HG03469 (cell line): Measurements from ENCODE around the gene TFDP1.

ENCODE experiments used
- ATAC-seq: cut with Tn5 transposase; IDR thresholded peaks from one replicate; pipeline ENCODE4 v1.9.1; 2021; ENCODE audit warnings: mild to moderate bottlenecking, moderate library complexity, moderate number of reproducible peaks; ENCODE audit not compliant: unreplicated experiment

The TFDP1 gene

DNA sequence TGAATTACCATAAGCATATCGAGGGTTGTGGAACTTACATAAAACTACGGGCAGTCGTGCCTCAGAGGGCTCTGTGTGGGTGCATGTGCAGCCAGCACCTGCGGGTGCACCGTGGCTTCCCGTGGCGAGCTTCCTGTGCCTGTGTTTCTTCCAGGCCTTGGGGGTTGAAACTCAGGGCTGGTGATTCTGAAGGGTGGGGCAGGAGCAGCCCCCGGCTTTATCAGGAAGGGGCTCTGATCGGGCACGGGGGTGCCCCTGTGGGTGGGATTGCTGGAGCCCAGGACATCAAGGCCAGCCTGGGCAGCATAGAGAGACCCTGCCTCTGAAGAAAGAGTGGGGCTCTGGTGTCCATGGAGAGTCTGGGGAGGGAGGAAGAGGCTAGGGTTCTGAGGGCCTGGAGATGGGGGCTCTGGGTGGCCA is 62.4 kb downstream of the TFDP1 start:
- no peak for ATAC-seq

DNA sequence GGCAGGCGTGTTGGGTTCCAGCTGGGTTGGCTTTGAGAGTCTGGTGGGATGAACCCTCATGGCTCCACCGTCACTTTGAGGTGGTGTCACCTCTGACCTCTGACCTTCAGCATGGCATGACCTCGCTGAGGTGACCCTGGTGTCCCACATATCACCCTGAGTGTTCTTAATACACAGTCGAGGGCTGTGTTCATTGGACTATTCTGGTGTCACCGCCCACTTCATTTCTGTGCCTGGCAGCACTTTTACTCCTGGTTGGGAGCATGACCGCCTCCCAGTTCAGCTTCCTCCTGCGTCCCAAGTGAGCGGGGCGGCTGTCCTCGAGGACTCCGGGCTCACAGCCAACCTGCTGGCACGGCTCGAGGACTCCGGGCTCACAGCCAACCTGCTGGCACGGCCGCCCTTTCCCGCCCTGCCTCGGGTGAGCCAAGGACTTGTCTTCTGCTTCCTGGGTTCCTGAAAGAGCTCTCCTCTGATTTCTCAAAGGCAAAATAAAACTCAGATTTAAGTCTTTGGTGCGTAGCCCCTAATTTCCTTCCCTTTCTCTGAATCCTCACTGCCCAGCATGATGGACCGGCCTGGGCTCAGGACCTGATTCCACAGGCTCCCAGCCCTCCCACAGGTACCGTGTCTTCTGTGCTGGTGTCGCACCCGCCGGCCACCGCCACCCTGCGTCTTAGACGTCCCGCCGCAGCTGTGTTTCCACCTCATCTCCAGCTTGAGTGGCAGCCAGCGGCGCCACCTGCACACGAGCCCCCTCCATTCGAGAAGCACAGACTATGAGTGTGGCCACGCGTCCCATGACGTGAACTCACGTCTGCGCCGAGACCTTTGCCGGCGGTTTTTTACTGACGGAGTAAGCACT is 63.0 kb downstream of the TFDP1 start:
- no peak for ATAC-seq

DNA sequence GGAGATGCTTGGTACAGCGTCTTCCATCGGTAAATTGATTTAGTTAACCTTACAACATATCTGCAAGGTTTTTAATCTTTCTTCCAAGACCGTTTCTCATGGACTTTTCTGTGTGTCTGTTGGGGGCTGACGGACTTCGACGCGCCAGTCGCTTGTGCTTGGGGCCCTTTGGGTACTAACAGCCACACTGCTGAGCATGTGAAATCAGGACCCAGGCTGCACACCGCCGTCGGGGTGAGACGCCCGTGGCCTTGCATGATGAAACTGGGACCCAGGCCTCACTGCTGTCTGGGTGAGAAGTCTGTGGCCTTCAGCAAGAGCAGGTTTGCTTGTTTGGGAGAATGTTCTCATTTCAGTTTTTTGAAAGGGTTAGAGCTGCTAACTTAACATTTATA is 63.7 kb downstream of the TFDP1 start:
- ATAC-seq = no peak

DNA sequence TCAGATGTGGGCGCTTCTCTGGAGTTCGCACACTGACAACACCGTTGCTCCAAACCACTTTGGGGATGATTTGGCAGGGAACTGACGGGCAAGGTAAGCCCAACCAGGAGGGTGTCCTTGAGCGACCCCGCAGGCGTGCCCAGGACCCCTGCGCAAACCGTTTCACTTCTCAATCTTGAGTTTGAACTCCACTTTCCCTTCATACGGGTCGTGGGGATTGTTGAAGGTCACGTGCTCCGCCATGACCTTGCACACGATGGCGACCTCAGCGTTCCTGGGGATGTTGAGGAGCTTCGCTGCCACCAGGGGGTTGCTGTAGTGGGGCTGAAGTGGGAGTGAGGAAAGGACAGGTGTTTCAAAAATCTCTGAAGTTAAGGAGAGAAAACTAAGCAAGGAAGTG is 64.7 kb downstream of the TFDP1 start:
- no peak for ATAC-seq

DNA sequence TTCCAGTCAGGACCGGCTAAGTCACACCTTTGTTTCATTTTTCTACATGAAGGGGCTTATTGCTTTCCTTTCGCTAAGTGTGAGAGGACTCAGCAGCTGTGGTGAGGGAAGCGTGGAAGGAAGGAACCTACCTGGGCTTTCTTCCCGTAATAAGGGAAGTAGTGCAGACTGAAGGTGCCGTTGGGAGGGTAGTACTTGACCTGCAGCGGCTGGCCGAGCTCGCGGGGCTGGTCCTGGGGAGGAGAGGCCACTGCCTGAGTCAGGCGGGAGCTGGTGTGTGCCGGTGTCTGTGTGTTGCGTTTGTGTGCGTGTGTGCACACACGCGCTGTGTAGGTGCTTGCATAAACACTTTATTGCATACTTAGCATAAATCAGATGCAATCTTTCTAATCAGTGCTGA is 65.7 kb downstream of the TFDP1 start:
- ATAC-seq = no peak

DNA sequence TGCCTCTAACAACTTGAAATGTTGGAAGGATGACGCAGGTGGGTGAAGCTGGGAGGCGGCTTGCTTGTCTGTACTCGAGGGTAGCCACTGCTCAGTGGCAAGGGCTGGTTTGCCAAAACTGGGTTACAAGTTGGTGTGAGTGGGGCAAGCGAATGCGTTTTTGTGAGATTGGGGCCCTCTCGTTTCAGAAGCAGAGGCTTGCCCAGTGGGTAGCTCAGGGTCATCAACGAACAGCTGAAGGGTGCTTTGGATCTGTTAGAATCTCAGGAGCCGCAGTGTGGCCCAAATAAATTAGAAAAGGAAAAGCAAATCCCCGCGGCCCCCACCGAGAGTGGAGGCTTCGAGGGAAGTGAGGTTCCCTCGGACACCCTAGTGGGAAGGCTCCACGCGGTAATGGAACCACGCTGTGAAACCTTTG is 66.2 kb downstream of the TFDP1 start:
- ATAC-seq = no peak

DNA sequence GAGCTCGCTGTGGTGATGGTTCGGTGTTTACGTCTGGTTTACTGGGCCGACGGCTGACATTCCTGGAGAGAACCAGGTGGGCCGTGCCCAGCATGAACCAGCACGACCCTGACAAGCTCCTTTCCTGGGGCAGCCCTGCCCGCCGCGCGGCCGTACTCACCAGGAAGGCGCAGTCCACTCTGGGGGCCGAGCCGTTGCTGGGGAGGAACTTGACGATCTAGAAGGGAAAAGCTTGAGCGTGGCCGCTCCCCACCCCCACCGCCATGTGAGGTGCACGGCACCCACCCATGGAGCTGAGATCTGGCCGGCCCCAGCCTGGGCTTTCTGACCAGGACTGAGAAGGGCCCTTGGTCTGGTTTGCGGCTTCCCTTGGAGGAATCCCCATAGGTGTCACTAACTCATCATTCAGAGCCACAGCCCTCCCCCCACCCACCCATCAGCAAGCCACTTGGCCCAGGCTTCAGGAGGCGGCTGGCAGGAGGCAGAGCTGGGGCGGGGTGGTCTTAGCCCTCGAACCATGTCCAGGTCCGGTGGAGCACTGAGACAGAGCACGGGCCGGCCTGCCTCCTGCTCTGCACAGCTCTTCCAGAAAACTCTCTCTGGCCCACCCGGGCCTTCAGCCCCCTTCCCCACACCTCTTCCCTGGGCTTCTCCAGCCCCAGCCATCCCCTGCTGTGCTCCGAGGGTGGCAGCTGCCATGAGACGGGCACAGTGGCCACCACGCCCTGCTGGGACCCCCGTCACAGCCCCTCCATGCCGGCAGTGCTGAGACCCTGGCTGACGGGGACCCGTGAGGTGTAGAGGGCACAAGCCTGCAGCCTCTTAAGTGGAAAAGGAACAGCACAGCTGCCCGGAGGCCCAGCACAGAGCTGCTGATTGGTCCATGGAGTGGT is 67.2 kb downstream of the TFDP1 start:
- no peak for ATAC-seq

DNA sequence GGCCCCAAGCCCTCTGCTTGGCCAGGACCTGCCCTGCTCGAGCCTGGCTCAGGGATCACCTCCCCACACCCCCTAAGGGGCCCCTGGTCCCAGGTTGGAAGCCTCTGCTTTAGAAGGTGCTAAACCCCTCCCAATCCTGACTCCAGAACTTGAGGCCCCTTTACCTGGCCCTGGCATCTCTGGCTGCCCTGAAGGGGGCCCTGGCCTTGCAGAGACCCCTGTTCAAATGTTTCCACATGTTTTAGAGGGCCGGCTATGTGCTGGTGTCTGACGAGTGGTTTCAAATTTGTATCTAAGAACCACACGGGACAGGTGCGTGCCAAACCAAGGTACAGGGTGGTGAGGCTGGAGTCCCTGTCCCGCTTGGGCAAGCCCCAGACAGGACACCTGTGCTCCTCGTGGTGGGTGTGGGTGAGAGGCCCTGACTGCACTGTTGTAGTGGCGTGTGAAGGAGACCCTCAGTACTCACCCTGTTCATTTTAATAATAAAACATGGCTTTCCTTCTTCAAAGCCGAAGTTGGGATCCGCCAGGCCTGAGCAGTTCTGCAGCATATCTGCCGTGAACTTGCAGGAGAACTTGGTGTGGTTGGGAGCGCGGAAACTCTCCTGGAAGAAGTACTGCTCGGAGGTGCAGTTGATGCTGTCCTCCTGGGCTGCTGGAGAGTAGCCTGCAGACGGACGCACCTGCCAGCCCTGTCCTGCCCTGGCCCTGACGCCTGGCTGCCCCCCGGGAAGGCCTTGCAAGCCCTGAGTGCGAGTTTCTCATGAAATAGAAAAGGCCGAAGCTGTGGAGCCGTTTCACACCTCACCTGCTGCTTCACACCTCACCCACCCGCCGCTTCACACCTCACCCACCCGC is 68.1 kb downstream of the TFDP1 start:
- no peak for ATAC-seq

DNA sequence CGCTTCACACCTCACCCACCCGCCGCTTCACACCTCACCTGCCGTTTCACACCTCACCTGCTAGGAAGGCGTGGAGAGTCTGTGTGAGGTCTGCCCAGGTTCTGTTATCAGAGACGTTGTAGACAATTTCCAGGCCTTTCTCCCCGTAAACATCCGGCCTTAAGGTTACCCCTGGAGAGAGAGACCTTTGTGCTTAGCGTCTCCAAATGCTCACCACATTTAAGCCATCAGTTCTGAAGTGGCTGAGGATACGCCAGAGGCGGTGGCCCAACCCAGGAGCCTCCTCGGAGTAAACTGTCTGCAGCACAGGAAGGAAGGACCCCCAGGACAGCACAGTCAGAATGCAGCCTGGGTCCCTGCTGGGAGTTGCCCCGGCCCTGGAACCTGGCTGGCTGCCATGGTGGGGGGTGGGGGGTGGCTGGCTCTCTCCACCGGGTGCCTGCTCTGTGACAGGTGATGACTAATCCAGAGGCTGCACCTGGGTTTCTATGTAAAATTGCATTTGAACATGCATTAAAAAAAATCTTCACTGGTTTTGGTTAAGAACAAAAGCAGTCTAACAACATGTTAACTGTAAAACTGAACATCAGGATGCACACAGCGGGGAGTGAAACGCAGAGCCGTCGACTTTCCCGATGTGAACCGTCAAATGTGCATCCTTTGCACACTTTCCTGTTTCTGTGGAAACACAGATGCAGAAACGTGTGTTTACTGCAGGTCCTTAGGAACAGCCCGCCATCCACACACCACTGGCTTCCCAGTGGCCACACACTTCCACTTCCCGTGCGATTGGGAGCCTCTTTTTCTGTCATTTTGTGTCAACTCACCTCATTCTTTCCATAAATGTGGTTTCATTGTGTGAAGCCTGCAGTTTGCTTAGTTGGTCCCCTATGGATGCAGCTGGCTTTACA is 69.0 kb downstream of the TFDP1 start:
- no peak for ATAC-seq

DNA sequence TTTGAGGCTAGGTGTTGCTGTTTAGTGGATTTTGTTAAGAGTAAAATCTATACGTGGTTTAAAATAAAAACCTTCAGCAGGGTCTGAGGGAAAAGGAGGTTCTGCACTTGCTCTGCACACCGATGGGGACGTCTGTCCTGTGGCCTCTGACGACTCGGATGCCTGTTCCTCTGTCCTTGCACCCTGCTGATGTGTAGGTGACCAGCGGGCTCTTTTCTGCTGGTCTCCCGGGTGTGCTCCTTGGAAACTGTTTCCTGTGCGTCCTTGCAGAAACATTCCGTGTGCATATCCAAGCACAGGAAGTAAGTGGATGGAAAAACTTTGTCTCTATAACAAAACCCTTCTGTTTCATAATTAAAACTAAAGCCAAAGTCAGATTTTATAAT is 69.6 kb downstream of the TFDP1 start:
- ATAC-seq = no peak

DNA sequence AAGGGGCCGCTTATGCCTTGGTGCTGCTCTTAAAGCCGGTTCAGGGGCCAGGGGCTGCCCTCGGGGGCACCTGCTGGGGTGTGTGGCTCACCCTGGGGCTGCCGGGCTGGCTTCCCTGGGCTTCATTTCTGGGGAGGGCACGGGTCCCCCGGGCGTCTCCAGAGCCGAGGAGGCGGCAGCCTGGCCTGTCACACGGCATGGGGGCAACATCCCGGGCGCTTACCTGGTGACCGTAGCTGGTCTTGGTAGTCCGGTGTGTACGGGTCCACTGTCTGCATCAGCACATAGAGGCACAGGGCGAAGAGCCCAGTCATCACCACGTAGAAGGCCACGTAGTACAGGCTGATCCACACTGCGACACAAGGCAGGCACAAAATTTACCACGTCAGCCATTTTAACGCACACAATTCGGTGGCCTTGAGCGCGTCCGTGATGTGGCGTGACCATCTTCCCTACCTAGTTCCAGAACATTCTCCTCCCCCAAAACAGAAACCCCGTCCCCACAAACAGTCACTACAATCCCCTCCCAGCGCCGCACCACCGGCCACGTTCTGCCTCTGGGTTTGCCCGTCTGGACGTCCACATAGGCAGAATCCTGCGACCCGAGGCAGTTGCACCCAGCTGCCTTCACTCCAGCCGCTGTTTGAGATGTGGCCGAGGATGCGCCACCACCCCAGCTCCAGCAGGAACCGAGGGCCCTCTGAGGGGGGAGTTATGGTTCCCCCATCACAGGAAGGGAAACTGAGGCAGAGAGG is 70.2 kb downstream of the TFDP1 start:
- no peak for ATAC-seq

DNA sequence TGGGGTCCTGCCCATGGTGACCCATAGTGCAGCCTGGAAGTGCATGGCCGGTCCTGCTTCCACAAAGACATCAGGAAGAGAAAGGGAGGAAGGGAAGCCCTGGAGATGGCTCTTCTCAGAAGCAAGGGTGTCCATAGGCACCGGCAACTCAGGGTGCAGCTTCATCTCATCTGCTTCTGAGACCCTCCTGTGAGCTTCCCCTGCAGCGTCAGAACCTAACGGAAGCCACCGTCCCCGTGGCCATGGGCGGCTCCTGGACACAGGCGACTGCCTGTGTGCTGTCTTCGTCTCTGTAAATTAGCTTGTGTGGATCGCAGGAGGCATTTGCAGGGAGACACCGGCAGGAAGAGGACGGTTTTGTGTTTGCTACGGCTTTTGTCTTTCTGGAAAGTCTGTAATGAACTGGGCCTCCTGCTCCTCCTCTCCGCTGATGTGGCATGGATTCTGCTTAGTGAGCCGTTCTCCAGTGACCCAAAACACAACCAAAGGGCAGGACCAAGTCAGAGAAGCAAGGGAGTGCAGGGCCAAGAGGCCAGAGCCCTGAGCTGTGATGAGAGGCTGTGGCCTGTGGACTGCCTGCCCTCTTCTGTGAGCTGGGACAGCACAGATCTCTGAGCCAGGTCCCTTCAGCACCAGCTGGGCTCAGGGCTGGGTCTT is 70.9 kb downstream of the TFDP1 start:
- no peak for ATAC-seq

DNA sequence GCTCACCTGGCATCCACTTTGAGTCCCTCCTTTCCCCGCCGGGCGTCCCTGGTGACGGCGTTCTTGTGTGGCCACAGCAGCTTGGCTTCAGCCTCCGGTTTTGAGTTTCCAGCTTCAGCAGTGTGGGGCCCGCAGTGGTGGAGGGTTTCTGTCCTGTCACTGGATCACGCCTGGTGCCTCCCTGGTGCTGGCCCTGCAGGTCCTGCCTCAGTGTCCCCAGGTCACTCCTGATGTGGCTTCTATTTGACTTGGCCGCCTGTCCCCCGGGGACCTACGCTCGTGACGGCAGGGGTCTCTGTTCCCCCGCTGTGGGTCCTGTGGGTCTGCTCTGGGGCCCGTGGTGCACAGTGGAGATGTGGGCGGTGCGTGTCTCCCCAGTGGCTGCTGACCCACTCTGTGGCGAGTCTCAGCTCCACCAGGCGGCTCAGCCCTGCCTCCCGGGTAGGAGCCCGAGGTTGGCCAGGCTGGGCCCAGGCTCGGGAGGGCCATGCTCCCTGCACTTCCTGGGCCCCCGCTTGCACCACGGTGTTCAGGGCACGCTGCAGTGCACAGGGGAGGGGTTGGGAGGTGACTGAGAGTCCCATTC is 71.5 kb downstream of the TFDP1 start:
- ATAC-seq = no peak

DNA sequence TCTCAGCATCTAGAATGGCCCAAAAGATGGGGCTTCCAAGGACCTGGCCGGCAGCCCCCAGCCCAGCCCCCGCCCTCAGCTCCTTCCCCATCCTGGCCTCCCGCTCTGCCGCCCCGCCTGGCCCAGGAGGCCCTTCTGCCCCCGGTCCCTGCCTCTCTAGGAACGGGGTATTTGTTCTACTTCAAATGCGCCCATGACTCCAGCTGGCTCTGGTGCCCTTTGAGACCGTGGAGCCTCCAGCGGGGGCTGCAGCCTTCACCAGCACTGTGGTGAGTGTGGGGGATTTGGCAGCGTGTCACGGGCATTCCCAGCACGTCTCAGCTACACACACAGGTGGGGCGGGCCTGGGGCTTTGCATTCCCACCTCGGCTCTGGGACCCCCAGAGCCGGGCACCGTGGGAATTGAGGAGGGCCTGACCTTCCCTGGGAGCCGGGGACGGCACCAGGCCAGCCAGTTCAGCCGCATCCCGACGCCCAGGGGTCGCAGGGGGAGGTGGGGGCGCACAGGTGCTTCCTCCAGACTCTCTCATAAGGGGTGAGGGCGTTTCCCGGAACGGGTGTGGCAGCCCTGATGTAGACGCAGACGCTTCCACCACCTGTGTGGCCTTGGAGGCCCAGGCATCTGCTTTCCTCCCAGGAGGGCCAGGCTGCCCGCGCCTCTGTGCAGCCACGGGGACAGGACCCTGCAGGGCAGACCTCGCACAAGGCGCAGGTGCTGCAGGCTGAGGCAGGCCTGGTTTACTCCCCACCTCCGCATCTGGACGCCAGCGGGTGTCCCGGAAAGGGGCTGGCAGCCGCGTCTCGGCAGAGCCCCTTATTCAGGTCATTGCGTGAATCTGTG is 72.5 kb downstream of the TFDP1 start:
- ATAC-seq = no peak

DNA sequence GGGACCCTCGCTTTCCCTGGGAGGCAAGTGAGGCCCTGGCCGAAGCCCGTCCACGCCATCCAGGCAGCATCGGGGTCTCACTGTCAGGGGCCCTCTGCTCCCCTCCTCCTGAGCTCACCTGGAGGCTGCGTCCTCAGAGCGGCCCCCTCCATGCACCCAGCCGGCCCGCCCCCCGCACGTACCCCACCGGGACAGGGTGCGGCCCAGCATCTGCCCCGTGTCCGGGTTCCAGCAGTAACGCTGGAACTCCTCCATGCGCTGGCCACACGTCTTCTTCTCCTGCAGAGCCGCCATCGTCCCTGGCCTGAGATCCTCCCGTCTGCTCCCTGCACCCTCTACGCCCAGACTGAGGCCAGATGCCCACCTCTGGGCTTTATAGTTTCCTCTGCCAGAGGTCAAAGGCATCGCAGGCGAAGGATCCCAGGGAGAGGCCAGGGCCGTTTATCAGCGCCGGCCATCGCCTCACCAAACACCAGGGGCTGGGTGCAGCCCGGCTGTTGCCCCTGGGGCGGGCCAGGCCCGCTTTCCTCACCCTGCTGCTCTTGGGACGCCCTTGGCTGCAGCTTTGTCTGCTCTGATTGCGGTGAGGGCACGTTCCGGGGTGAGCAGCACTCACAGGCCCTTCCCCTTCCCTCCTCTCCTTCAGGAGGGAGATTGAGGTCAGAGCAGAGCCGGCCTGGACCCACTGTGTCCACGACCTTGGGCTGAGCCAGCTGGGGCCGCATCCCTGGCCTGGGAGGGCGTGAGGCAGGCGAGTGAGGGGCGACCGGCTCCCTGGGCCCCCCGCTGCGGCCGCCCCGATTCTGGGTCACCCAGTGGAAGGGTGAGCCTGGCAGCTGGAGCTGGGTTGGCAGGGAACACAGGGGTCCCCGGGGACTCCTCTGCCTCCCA is 73.5 kb downstream of the TFDP1 start, which contains the start of gene ATP4B:
Gene ATP4B, minus strand, starts transcription at position 348 of the 891 bp plus-strand sequence. Its CDS starts 54 bp downstream, at position 294.
- ATAC-seq = no peak

DNA sequence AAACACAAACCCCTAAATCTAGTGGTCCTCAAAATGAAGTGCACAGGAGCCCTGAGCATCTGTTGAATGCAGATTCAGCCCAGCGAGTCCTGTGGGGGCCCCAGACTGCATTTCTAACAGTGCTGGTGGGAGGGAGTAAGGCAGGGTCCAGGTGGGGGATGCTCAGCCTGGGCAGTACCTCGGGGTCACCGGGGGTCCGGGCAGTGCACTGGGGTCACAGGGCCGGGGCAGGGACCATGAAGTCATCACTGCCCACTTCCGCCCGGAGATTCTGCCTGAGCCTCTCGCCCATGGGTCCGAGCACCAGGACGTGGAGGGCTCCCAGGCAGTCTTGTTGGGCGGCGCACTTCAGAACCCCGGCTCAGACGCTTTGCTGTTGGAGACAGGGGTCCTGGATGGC is 74.3 kb downstream of the TFDP1 start:
- no peak for ATAC-seq
